HepG2 (cell line): ENCODE results near the gene FOXA1. TPM values are rescaled to one million over a fixed set of nuclear protein-coding genes. Genes with fewer than 3 reads are reported as not detected.

Experiments used
- CBX2 ChIP-seq, 2 experiments: fragments of 200-600 bp in 1 of 2; sonication (generic); formaldehyde crosslinking in 1 of 2; IDR thresholded peaks; 2 replicates each; pipeline versions ENCODE4 v1.7.0 to v1.8.1; 2018 to 2022; ENCODE audit warnings: low read depth in 2 of 2, low read length in 1 of 2, mild to moderate bottlenecking in 1 of 2, missing genetic modification reagents in 1 of 2
- CHCHD3 ChIP-seq: sonication (generic); formaldehyde crosslinking; IDR thresholded peaks from 2 replicates; pipeline ENCODE4 v1.8.0; 2022; ENCODE audit warnings: mild to moderate bottlenecking, missing genetic modification reagents, moderate library complexity
- FLYWCH1 ChIP-seq: sonication (generic); formaldehyde crosslinking; IDR thresholded peaks from 2 replicates; pipeline ENCODE4 v1.8.1; 2023; ENCODE audit warnings: mild to moderate bottlenecking, missing genetic modification reagents
- FOXK2 ChIP-seq: fragments of 450-650 bp; IDR thresholded peaks from 2 replicates; pipeline ENCODE4 v1.6.1; 2016
- HNRNPK ChIP-seq: fragments of 200-400 bp; formaldehyde crosslinking; IDR thresholded peaks from 2 replicates; pipeline ENCODE4 v1.6.1; 2018; ENCODE audit warnings: low read length, low read depth, moderate library complexity, mild to moderate bottlenecking; ENCODE audit not compliant: poor library complexity, severe bottlenecking
- IKZF5 ChIP-seq: IDR thresholded peaks from 2 replicates; pipeline ENCODE4 v1.6.1; 2018; ENCODE audit warnings: missing genetic modification reagents, mild to moderate bottlenecking, missing compliant biosample characterization
- IRX3 ChIP-seq: sonication (generic); formaldehyde crosslinking; IDR thresholded peaks from 2 replicates; pipeline ENCODE4 v1.8.1; 2023; ENCODE audit warnings: mild to moderate bottlenecking, low read depth, missing genetic modification reagents, borderline replicate concordance
- JUND ChIP-seq: sonication (generic); formaldehyde crosslinking; IDR thresholded peaks from 2 replicates; pipeline ENCODE4 v1.8.0; 2022; ENCODE audit warnings: mild to moderate bottlenecking, missing genetic modification reagents
- MAFG ChIP-seq: sonication (generic); formaldehyde crosslinking; IDR thresholded peaks from 2 replicates; pipeline ENCODE4 v1.5.1; 2020; ENCODE audit warnings: mild to moderate bottlenecking, missing genetic modification reagents
- MED13 ChIP-seq: sonication (generic); formaldehyde crosslinking; IDR thresholded peaks from 2 replicates; pipeline ENCODE4 v1.5.0; 2020; ENCODE audit warnings: missing genetic modification reagents
- MEIS1 ChIP-seq: sonication (generic); formaldehyde crosslinking; IDR thresholded peaks from 2 replicates; pipeline ENCODE4 v1.9.0; 2021; ENCODE audit warnings: mild to moderate bottlenecking, missing genetic modification reagents, moderate library complexity, borderline replicate concordance
- MLLT10 ChIP-seq: sonication (generic); formaldehyde crosslinking; IDR thresholded peaks from 2 replicates; pipeline ENCODE4 v1.4.0; 2020; ENCODE audit warnings: missing genetic modification reagents
- NCOA1 ChIP-seq: sonication (generic); formaldehyde crosslinking; IDR thresholded peaks from 2 replicates; pipeline ENCODE4 v1.9.0; 2021; ENCODE audit warnings: missing genetic modification reagents
- NFIC ChIP-seq: IDR thresholded peaks from 2 replicates; pipeline ENCODE4 v1.6.1; 2012; ENCODE audit warnings: mild to moderate bottlenecking, low read length, inconsistent platforms
- PCBP1 ChIP-seq: fragments of 200-400 bp; formaldehyde crosslinking; IDR thresholded peaks from 2 replicates; pipeline ENCODE4 v1.6.1; 2017; ENCODE audit warnings: mild to moderate bottlenecking, low read depth, low read length, borderline replicate concordance
- PRPF4 ChIP-seq: fragments of 200-400 bp; formaldehyde crosslinking; IDR thresholded peaks from 2 replicates; pipeline ENCODE4 v1.6.1; 2016; ENCODE audit warnings: low read length, low read depth; ENCODE audit not compliant: poor library complexity, severe bottlenecking
- SALL1 ChIP-seq: sonication (generic); formaldehyde crosslinking; IDR thresholded peaks from 2 replicates; pipeline ENCODE4 v1.8.0; 2022; ENCODE audit warnings: mild to moderate bottlenecking, missing genetic modification reagents
- SOX5 ChIP-seq: IDR thresholded peaks from 2 replicates; pipeline ENCODE4 v1.6.1; 2016; ENCODE audit warnings: borderline replicate concordance
- TMF1 ChIP-seq: sonication (generic); formaldehyde crosslinking; IDR thresholded peaks from 2 replicates; pipeline ENCODE4 v1.8.1; 2022; ENCODE audit warnings: low read depth, missing genetic modification reagents
- ZNF468 ChIP-seq: sonication (generic); formaldehyde crosslinking; IDR thresholded peaks from 2 replicates; pipeline ENCODE4 v1.8.0; 2022; ENCODE audit warnings: mild to moderate bottlenecking, moderate library complexity, missing genetic modification reagents
- ZNF543 ChIP-seq: sonication (generic); formaldehyde crosslinking; IDR thresholded peaks from 2 replicates; pipeline ENCODE4 v1.4.0; 2020; ENCODE audit warnings: mild to moderate bottlenecking, missing genetic modification reagents
- ZNF564 ChIP-seq: sonication (generic); formaldehyde crosslinking; IDR thresholded peaks from 2 replicates; pipeline ENCODE4 v1.8.1; 2023; ENCODE audit warnings: mild to moderate bottlenecking, missing genetic modification reagents
- ZNF678 ChIP-seq: sonication (generic); formaldehyde crosslinking; IDR thresholded peaks from 2 replicates; pipeline ENCODE4 v1.4.0; 2020; ENCODE audit warnings: mild to moderate bottlenecking, missing genetic modification reagents
- ZNF770 ChIP-seq: sonication (generic); formaldehyde crosslinking; IDR thresholded peaks from 2 replicates; pipeline ENCODE4 v1.5.0; 2020; ENCODE audit warnings: mild to moderate bottlenecking, missing genetic modification reagents
- polyA plus RNA-seq, 8 experiments: library from polyadenylated mRNA; depleted of rRNA in 3 of 8; stranded (reverse) in 7 of 8; unstranded in 1 of 8; fragments of >200 nt; fragmentation: Illumina TruSeq in 4 of 8; extraction: Trizol in 4 of 8; gene quantifications; 2 replicates each; pipeline versions ENCODE4 v1.2.1 to v1.2.3, GENCODE V29; 2011 to 2016; ENCODE audit warnings: low read depth in 4 of 8, missing spikeins in 1 of 8, mixed read lengths in 1 of 8; ENCODE audit not compliant: insufficient read depth in 1 of 8
- total RNA-seq, 5 experiments: library from RNA; depleted of rRNA; stranded (reverse); fragments of >200 nt; fragmentation: Illumina TruSeq; extraction: Trizol; gene quantifications; 2 replicates each; pipeline ENCODE4 v1.2.3, GENCODE V29; 2016; ENCODE audit warnings: low read depth in 1 of 5
- TF ChIP-seq, protein P1 (sequence below): sonication (generic); formaldehyde crosslinking; IDR thresholded peaks from 2 replicates; pipeline ENCODE4 v1.4.0; 2020; ENCODE audit warnings: missing genetic modification reagents
- TF ChIP-seq, protein P2 (sequence below): IDR thresholded peaks from 2 replicates; pipeline ENCODE4 v1.6.1; 2016; ENCODE audit warnings: low read depth, borderline replicate concordance

Gene FOXA1
- total and polyA plus RNA-seq, 2 of the 13 experiments (the other 11 are each of a cell fraction or from before 2014, with no cell fraction given): 43.4 to 58.6 TPM

GRCh38 chr14:37583358-37584210 is 11.5 kb downstream of the FOXA1 start (continued):
- TF ChIP-seq NCOA1 (no peak), PCBP1 (no peak), SOX5 (no peak), HNRNPK (peak; percentile 30), MLLT10 (no peak), TMF1 (CRISPR knock-in tag) (no peak; the same call in 1 of the 2 replicates), NFIC (no peak), JUND (CRISPR knock-in tag) (peak; percentile 32; the same call in 1 of the 2 replicates), ZNF770 (CRISPR knock-in tag) (peak; percentile 52; the same call in 1 of the 2 replicates), CHCHD3 (CRISPR knock-in tag) (no peak), FOXK2 (no peak), FLYWCH1 (no peak), ZNF543 (no peak), MAFG (CRISPR knock-in tag) (no peak), ZNF564 (CRISPR knock-in tag) (no peak), ZNF468 (CRISPR knock-in tag) (no peak), IRX3 (CRISPR knock-in tag) (peak; percentile 49; the same call in 1 of the 2 replicates), MEIS1 (CRISPR knock-in tag) (no peak), IKZF5 (CRISPR knock-in tag) (no peak), PRPF4 (no peak), CBX2 (IDR thresholded peaks at IDR 0.05; ENCODE audit: low read depth, low read length) (no peak), CBX2 (CRISPR knock-in tag; IDR thresholded peaks at IDR 0.05; ENCODE audit: low read depth) (no peak), ZNF678 (CRISPR knock-in tag) (no peak), SALL1 (peak; percentile 5; the same call in 1 of the 2 replicates), MED13 (CRISPR knock-in tag) (0 out of 2 replicates have a peak, but pooled peaks have one; percentile 12)
- TF ChIP-seq, protein P1, sequence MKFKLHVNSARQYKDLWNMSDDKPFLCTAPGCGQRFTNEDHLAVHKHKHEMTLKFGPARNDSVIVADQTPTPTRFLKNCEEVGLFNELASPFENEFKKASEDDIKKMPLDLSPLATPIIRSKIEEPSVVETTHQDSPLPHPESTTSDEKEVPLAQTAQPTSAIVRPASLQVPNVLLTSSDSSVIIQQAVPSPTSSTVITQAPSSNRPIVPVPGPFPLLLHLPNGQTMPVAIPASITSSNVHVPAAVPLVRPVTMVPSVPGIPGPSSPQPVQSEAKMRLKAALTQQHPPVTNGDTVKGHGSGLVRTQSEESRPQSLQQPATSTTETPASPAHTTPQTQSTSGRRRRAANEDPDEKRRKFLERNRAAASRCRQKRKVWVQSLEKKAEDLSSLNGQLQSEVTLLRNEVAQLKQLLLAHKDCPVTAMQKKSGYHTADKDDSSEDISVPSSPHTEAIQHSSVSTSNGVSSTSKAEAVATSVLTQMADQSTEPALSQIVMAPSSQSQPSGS (CRISPR knock-in tag): 0 out of 2 replicates have a peak, but pooled peaks have one; percentile 21
- TF ChIP-seq, protein P2, sequence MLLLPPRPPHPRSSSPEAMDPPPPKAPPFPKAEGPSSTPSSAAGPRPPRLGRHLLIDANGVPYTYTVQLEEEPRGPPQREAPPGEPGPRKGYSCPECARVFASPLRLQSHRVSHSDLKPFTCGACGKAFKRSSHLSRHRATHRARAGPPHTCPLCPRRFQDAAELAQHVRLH (CRISPR knock-in tag): 0 out of 2 replicates have a peak, but pooled peaks have one; percentile 11
